Activated CD4-positive, alpha-beta T cell treated with anti-CD3 and anti-CD28 coated beads for 36 hours (primary cell): ENCODE results near the gene TMEM43. TPM values are rescaled to one million over a fixed set of nuclear protein-coding genes. Genes with fewer than 3 reads are reported as not detected.
A peak's percentile ranks its signal among the peaks of the same experiment; 100 is the strongest.
"Not testable (repeated sequence)": the region's sequence is repeated elsewhere in the genome, so short reads cannot be mapped to it uniquely, and the experiment has no call there.

Experiments
- ATAC-seq: fragments of 200-7000 bp; cut with Tn5 transposase; one replicate; pipeline ENCODE4 v1.10.0; 2021; ENCODE audit warnings: mild to moderate bottlenecking, moderate library complexity
- CTCF ChIA-PET: fragments of 350-600 bp; sonication (Branson Sonifier 250); formaldehyde crosslinking; loops from one replicate; lab custom pipeline; 2021; ENCODE audit warnings: antibody characterized with exemption; lab: Charles Lee
- POLR2A ChIA-PET: fragments of 350-600 bp; sonication (Branson Sonifier 250); formaldehyde crosslinking; loops from one replicate; lab custom pipeline; 2021; ENCODE audit warnings: antibody characterized with exemption, inconsistent platforms; lab: Charles Lee
- DNase-seq: peaks from one replicate; pipeline ENCODE4 v3.0.0-alpha.2; 2020
- H3K27ac Mint-ChIP-seq: one replicate; pipeline ENCODE4 v1.8.0; 2021; ENCODE audit warnings: mixed read lengths
- H3K27me3 Mint-ChIP-seq: one replicate; pipeline ENCODE4 v1.8.0; 2021; ENCODE audit warnings: mixed read lengths
- H3K36me3 Mint-ChIP-seq: one replicate; pipeline ENCODE4 v1.8.0; 2021; ENCODE audit warnings: low read depth, mixed read lengths
- H3K4me1 Mint-ChIP-seq: one replicate; pipeline ENCODE4 v1.8.0; 2021; ENCODE audit warnings: mixed read lengths
- H3K4me3 Mint-ChIP-seq: one replicate; pipeline ENCODE4 v1.8.0; 2021; ENCODE audit warnings: mild to moderate bottlenecking, moderate library complexity, mixed read lengths
- H3K9me3 Mint-ChIP-seq: one replicate; pipeline ENCODE4 v1.8.0; 2021; ENCODE audit warnings: low read depth, mixed read lengths
- intact Hi-C, 2 experiments: fragments of 100-400 bp; cut with DNase I in 1 of 2; cut with micrococcal nuclease in 1 of 2; formaldehyde crosslinking; loops; one replicate each; pipeline versions ENCODE4 v1.14.2 to v1.15.1; 2022 to 2024; cut with DNase I, micrococcal nuclease
- total RNA-seq, 2 experiments: library from RNA; stranded (reverse); gene quantifications; one replicate each; pipeline ENCODE4 v1.2.3, GENCODE V29; 2021

Gene TMEM43
- total RNA-seq, 2 experiments from 2014 or later = 28.3 to 28.5 TPM

DNA sequence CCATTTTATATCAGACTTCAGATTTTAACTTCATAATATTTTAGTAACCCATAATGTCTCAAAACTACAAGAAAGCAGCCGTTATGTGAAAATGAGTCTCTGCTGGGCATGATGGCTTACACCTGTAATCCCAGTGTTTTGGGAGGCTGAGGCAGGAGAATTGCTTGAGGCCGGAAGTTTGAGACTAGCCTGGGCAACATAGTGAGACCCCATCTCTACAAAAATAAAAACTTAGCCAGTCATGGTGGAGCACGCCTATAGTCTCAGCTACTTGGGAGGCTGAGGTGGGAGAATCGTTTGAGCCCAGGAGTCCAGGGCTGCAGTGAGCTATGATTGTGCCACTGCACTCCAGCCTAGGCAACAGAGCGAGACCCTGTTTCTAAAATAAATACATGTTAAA, 15.0 kb upstream of the TMEM43 start:
- H3K36me3 Mint-ChIP-seq = peaks cover 33% of the 10 kb centered on the region
- POLR2A ChIA-PET, intact Hi-C loops, H3K4me1 Mint-ChIP-seq, CTCF ChIA-PET, H3K4me3 Mint-ChIP-seq, ATAC-seq, H3K27ac Mint-ChIP-seq, H3K9me3 Mint-ChIP-seq, H3K27me3 Mint-ChIP-seq, DNase-seq: not testable (repeated sequence)

DNA sequence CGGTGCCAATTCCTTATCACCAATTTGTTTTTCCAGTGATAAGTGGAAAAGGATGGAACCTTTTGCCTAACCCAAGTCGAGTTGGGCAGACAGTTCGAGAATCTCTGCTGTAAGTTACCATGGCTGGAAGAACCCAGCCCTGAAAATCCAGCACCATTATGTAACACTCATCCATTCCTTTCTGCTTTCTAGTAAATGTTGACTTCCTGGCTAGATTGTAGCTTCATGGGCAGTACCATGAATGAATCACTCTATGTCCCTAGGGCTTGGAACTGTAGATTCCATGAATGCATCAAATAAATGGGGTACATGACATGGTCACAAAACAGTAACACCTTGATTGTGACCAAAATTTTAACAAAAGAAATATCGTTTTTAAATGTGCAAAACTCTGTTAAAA, 14.2 kb upstream of the TMEM43 start:
- POLR2A ChIA-PET = no interaction called here

DNA sequence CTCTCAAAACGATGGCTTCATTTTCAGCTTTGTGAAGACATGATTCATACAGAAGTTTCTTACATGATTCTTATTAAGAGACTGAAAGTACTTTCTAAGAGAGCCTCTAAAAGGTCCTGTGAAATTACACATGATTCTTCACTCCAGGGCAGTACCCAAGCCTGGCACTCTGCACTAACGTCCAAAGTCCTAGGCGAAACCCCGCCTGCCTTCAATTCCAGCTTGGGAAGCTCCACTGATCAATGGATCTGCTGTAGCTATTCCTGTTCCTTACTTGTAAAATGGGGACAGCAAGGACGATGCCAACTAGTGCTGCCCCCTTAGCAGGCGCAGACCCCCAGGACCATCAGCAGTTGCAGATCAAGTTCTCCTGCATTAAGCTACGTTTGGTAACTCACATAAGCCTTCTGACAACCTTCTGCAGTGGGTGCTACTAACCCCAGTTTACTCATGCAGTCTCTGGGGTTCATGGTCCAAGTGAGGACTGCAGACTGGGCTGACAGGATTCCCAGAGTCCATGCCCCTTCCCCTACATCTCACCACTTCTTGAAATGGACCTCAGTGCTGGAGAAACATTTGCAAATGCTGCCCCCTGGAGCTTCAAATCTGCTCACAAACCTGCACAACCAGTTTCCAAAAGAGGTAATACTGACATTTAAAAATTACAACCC, 10.8 kb upstream of the TMEM43 start:
- CTCF ChIA-PET = interaction anchor here (1.3 to 2.2 kb wide), 2 partner anchors 10 to 217 kb away, joined by 7 to 8 read pairs; partner anchors contain the start of genes CHCHD4 and TMEM43
- POLR2A ChIA-PET = no interaction called here
- peaks cover 43% of the 10 kb centered on the region for H3K36me3 Mint-ChIP-seq
- no peaks in the 10 kb centered on the region for H3K9me3 Mint-ChIP-seq
- intact Hi-C loops = loop anchor here in 1 of 2 experiments (1.0 kb wide), 1 partner anchor 218 kb away; no protein-coding TSS in a partner anchor
- H3K27me3 Mint-ChIP-seq = no peaks in the 10 kb centered on the region
- H3K4me3 Mint-ChIP-seq = no peak overlapping the region
- H3K27ac Mint-ChIP-seq = no peak overlapping the region
- no peak for DNase-seq
- no peaks in the 10 kb centered on the region for H3K4me1 Mint-ChIP-seq
- ATAC-seq = no peak

More for the DNA sequence above, 14.2 kb upstream of the TMEM43 start:
- Mint-ChIP-seq H3K27ac (no peak overlapping the region), H3K36me3 (peaks cover 36% of the 10 kb centered on the region), H3K4me1 (no peaks in the 10 kb centered on the region), H3K27me3 (no peaks in the 10 kb centered on the region), H3K4me3 (no peak overlapping the region), H3K9me3 (no peaks in the 10 kb centered on the region)
- CTCF ChIA-PET = interaction anchor here (0.6 to 1.2 kb wide), 2 partner anchors 173 to 215 kb away, joined by 3 to 5 read pairs; no protein-coding TSS in a partner anchor
- intact Hi-C loops = no loop called here
- ATAC-seq (no peak), DNase-seq (no peak)

DNA sequence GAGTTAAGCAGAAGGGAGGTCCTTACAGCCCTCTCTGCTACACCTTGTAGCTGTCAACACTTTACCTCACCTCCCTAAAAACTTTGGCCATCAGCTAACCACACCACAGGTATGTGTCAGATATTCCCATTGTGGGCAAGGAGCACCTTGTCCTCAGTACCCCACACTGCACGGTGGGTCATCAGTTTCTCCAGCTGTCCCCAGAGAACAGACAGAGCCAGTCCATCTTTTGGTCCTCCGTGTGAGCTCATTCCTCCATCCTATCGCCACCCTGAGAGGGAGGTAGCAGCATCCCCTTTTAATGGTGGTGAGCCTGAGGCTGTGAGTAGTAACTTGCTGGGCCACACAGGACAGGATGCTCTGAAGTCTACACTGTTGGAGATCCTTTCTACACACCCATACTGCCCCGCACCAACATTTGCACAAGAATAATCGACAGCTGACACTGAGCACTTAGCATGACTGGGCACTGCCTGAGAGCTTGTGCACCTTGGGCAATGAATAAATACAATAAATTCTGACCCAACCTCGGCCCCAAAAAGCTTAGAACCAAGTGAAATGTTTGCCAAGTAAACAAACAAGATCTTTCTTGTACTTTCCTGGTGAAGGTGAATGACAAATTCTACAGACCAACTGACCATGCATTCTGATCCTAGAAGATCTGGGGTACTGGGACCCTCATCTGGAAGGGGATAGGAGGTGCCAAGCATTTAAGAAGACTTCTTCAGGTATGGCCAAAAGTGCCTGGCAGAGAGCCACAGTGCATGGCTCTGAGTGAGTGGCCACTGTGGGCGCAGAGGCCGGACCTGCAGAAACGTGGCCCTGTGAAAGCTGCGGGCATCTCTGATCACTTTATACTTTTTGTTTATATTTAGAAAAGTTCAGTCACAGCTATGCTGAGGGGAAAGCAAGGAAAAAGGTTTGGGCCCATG, 7.1 kb upstream of the TMEM43 start:
- no peaks in the 10 kb centered on the region for H3K9me3 Mint-ChIP-seq
- no peak overlapping the region for H3K4me3 Mint-ChIP-seq
- DNase-seq = no peak
- ChIA-PET CTCF (no interaction called here), POLR2A (no interaction called here)
- H3K27me3 Mint-ChIP-seq = no peaks in the 10 kb centered on the region
- ATAC-seq = no peak
- peaks cover 23% of the 10 kb centered on the region for H3K4me1 Mint-ChIP-seq
- peaks cover 55% of the 10 kb centered on the region for H3K36me3 Mint-ChIP-seq
- intact Hi-C loops = no loop called here
- H3K27ac Mint-ChIP-seq = no peak overlapping the region

DNA sequence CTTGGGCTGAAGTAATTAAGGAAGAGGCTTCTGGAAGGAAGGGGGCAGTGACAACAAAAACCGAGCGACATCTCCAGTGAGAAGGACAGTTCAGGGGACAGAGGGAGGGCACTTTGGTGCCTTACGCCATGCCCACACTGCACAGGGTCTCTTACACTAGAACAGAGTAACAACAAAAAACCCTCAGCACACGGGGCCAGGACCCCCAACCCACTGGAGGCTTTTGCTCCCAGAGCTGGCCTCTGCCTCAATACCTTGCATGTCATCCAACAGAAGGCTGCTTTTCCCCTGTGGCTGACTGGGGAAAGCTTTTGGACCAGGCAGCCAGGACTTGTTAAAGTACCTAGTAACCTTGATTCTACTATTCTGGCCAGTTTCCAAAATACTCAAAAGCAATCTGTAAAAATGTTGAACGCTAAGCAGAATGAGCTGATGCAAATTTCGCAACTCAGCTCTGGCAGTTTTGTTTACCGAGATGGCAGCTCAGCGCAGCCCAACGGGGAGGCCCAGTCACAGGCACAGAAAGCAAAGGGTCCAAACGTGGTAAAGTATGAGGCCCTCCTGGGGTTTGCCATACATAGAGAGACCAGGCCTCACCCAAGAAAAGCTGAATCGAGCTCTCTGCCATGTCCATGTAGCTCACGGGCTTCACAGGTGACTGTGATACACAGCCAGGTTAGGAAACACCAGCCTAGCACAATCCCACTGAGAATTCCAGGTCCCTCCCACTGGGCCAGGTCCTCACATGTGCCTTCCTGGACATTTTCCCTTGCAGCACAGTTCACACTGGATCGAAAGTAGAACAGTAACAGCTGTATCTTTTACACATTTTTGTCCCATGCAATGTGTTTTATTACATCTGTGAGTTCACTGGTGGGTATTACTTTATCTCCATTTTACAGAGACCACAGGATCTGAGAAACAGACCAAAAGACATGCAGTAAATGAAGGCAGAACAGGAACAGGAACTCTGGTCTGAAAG, 6.2 kb upstream of the TMEM43 start:
- H3K27me3 Mint-ChIP-seq = no peaks in the 10 kb centered on the region
- ChIA-PET CTCF (interaction anchor here (0.8 kb wide), 1 partner anchor 71 kb away, joined by 3 read pairs; no protein-coding TSS in a partner anchor), POLR2A (no interaction called here)
- H3K36me3 Mint-ChIP-seq = peaks cover 49% of the 10 kb centered on the region
- no peak overlapping the region for H3K4me3 Mint-ChIP-seq
- intact Hi-C loops = no loop called here
- DNase-seq (no peak), ATAC-seq (no peak)
- peaks cover 32% of the 10 kb centered on the region for H3K4me1 Mint-ChIP-seq
- no peaks in the 10 kb centered on the region for H3K9me3 Mint-ChIP-seq
- no peak overlapping the region for H3K27ac Mint-ChIP-seq

DNA sequence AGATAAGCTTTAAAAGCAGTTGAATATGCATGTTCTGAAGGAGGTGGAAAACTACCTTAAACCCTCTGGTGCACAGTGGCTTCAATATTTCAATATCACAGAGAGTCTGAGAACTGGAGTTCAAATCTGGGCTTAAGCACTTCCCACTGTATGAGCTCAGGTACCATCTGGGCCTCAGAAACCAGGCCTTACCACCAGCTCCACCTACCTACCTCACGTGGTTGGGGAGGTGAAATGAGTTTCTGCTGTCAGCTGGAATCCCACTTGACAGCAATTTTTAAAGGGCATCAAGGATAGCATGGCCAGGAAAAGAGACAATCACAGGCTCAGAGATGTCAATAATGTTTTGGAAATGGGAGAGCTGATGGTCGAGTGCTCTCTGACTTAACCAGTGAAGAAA, 5.2 kb upstream of the TMEM43 start:
- H3K36me3 Mint-ChIP-seq = peaks cover 48% of the 10 kb centered on the region
- CTCF ChIA-PET = interaction anchor here (0.8 kb wide), 1 partner anchor 72 kb away, joined by 3 read pairs; no protein-coding TSS in a partner anchor
- no peaks in the 10 kb centered on the region for H3K27me3 Mint-ChIP-seq
- intact Hi-C loops = loop anchor here in 1 of 2 experiments (5.0 to 10.0 kb wide), 4 partner anchors 467 to 1107 kb away; partner anchors contain the start of genes MRPS25 and NUP210
- ATAC-seq = no peak
- POLR2A ChIA-PET = no interaction called here
- H3K4me1 Mint-ChIP-seq = peaks cover 35% of the 10 kb centered on the region
- H3K27ac Mint-ChIP-seq = no peak overlapping the region
- H3K4me3 Mint-ChIP-seq = no peak overlapping the region
- no peaks in the 10 kb centered on the region for H3K9me3 Mint-ChIP-seq
- DNase-seq = no peak

DNA sequence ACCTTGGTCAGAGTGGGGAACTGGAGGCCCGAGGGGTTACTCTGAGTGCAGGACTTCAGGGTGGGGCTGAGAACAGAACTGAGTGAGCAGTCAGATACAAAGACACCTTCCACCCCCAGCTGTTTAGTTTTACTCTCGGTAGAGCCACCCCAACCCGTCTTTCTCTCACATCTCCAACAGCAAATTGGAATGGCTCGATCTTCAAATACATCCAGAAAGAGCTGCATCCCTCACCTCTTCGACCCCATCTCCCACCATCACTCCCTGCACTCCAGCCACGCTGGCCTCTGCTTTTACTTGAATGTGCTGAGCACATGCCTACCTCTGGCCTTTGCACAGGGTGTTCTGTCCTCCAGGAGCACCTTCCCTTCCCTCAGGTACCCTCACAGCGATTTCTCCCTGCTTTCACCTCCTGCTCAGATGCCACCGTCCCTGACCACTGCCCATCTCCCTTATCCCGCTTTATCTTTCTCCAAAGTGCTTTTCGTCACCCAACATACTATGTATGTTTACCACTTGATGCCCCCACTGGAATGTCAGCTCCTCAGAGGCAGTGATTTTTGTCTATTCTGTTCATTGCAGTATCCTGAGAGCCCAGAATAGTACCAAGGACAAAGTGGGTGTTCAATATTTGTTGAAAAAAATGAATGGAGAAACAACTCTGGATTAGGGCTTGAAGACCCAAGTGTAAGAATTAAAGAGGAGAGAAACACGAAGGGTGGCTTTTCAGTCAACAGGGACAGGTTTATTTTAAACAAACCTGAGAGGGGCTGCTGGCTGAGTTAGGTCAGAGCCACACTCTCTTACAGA, 4.5 kb upstream of the TMEM43 start:
- Mint-ChIP-seq H3K9me3 (no peaks in the 10 kb centered on the region), H3K4me1 (peaks cover 35% of the 10 kb centered on the region), H3K4me3 (no peak overlapping the region), H3K27me3 (no peaks in the 10 kb centered on the region), H3K36me3 (peaks cover 42% of the 10 kb centered on the region), H3K27ac (peak overlapping the region; percentile 35)
- intact Hi-C loops = loop anchor here in 1 of 2 experiments (5.0 to 10.0 kb wide), 4 partner anchors 468 to 1108 kb away; partner anchors contain the start of genes MRPS25 and NUP210
- ATAC-seq = no peak
- ChIA-PET POLR2A (no interaction called here), CTCF (no interaction called here)
- no peak for DNase-seq

DNA sequence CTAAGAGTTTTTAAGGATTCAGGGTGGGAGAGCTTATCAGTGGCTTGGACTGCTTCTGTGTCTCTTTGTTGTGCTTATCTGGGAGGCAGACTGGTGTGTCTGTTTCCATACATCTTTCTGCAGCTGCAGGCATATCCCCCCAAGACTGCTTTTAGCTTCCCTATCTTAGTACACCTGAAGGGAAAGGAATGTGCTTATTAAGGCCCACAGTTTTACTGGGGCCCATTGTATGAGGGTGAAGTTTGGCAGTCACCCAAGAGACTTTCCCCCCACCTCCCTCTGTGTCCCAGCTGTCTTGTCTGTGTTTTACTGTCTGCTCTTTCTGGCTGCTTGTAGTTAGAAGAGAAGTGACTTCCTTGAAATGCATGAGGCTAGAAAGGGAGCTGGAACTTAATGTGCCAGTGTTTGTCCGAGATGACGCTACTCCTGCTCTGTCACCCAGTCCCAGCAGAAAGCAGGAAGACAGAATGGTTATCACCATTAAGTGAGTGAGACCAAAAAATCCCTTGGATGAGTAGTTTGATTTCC, 3.9 kb upstream of the TMEM43 start:
- ATAC-seq, DNase-seq, H3K9me3 Mint-ChIP-seq, H3K27me3 Mint-ChIP-seq, H3K4me3 Mint-ChIP-seq, H3K27ac Mint-ChIP-seq: not testable (repeated sequence)
- Mint-ChIP-seq H3K4me1 (peaks cover 37% of the 10 kb centered on the region), H3K36me3 (peaks cover 41% of the 10 kb centered on the region)
- intact Hi-C loops = loop anchor here in 1 of 2 experiments (5.0 to 10.0 kb wide), 4 partner anchors 469 to 1109 kb away; partner anchors contain the start of genes MRPS25 and NUP210
- POLR2A ChIA-PET = interaction anchor here (1.0 kb wide), 1 partner anchor 58 kb away, joined by 3 read pairs; the partner anchor contains the start of genes LSM3 and XPC
- CTCF ChIA-PET = interaction anchor here (1.1 kb wide), 1 partner anchor 58 kb away, joined by 4 read pairs; the partner anchor contains the start of gene LSM3

DNA sequence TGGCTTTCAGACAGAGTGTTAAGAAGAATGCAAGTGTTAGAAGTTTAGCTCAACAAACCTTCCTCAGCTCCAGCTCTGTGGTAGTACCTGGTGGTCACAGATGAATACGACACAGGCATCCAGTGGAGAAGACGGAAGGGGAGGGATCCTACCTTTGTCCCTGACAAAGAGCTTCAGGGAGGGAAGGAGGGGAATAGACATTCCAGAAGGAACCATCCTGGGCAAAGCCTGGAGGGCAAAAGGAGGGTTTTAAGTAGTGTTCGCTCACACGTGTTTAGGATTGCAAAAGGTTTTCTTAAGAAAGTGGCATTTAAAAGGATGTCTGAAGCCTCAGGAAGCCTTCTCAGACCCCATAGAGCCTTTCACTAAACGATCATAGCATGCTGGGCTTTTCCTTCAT, 3.0 kb upstream of the TMEM43 start:
- H3K9me3 Mint-ChIP-seq = no peaks in the 10 kb centered on the region
- no peaks in the 10 kb centered on the region for H3K27me3 Mint-ChIP-seq
- peaks cover 39% of the 10 kb centered on the region for H3K36me3 Mint-ChIP-seq
- no peak for ATAC-seq
- intact Hi-C loops = loop anchor here in 1 of 2 experiments (5.0 to 10.0 kb wide), 4 partner anchors 470 to 1110 kb away; partner anchors contain the start of genes MRPS25 and NUP210
- no peak overlapping the region for H3K27ac Mint-ChIP-seq
- DNase-seq = no peak
- peaks cover 46% of the 10 kb centered on the region for H3K4me1 Mint-ChIP-seq
- POLR2A ChIA-PET = interaction anchor here (1.0 kb wide), 1 partner anchor 57 kb away, joined by 3 read pairs; the partner anchor contains the start of genes LSM3 and XPC
- no peak overlapping the region for H3K4me3 Mint-ChIP-seq
- CTCF ChIA-PET = interaction anchor here (1.1 kb wide), 1 partner anchor 57 kb away, joined by 4 read pairs; the partner anchor contains the start of gene LSM3
